Type B pancreatic cell (in vitro differentiated cells): ENCODE results near the gene HINFP. TPM values are rescaled to one million over a fixed set of nuclear protein-coding genes. Genes with fewer than 3 reads are reported as not detected.
A peak's percentile ranks its signal among the peaks of the same experiment; 100 is the strongest.

Experiments used
- DNase-seq: peaks from one replicate; pipeline ENCODE4 v3.0.0; 2021; ENCODE audit warnings: mixed read lengths; ENCODE audit not compliant: unreplicated experiment; ENCODE audit errors: extremely low spot score
- H3K27ac Mint-ChIP-seq: 2 replicates; pipeline ENCODE4 v1.8.0; 2021; ENCODE audit warnings: mild to moderate bottlenecking, mixed read lengths
- H3K27me3 Mint-ChIP-seq: 2 replicates; pipeline ENCODE4 v1.8.0; 2021; ENCODE audit warnings: mixed read lengths
- H3K36me3 Mint-ChIP-seq: 2 replicates; pipeline ENCODE4 v1.8.0; 2021; ENCODE audit warnings: mixed read lengths
- H3K4me1 Mint-ChIP-seq: one replicate; pipeline ENCODE4 v1.8.0; 2021; ENCODE audit warnings: mixed read lengths; ENCODE audit not compliant: unreplicated experiment
- H3K4me3 Mint-ChIP-seq: 2 replicates; pipeline ENCODE4 v1.8.0; 2021; ENCODE audit warnings: mild to moderate bottlenecking, mixed read lengths
- H3K9me3 Mint-ChIP-seq: 2 replicates; pipeline ENCODE4 v1.8.0; 2021; ENCODE audit warnings: mixed read lengths
- CTCF ChIP-seq: fragments of 200-600 bp; sonication (generic); conservative IDR thresholded peaks from 2 replicates; pipeline ENCODE4 v1.5.0; 2021; ENCODE audit warnings: antibody characterized with exemption, mild to moderate bottlenecking
- total RNA-seq: library from RNA; stranded (reverse); gene quantifications from 2 replicates; pipeline ENCODE4 v1.2.1, GENCODE V29; 2021; ENCODE audit warnings: low replicate concordance

The HINFP gene
- total RNA-seq, 1 donor from 2014 or later, result 33.0 TPM

GRCh38 chr11:119091178-119091577 lies 30.2 kb upstream of the HINFP start:
- peaks cover 17% of the 10 kb centered on the region for H3K36me3 Mint-ChIP-seq
- H3K4me1 Mint-ChIP-seq, result peaks cover 32% of the 10 kb centered on the region
- no peak for DNase-seq
- H3K27me3 Mint-ChIP-seq, result no peaks in the 10 kb centered on the region
- H3K4me3 Mint-ChIP-seq, result no peak overlapping the region
- TF ChIP-seq CTCF, result no peak
- no peak overlapping the region for H3K27ac Mint-ChIP-seq
- H3K9me3 Mint-ChIP-seq, result no peaks in the 10 kb centered on the region

GRCh38 chr11:119091966-119092879 lies 29.2 kb upstream of the HINFP start:
- Mint-ChIP-seq H3K4me1 (peaks cover 30% of the 10 kb centered on the region), H3K27ac (peak overlapping the region; percentile 56), H3K27me3 (no peaks in the 10 kb centered on the region), H3K9me3 (no peaks in the 10 kb centered on the region), H3K4me3 (peak overlapping the region; percentile 94), H3K36me3 (peaks cover 22% of the 10 kb centered on the region)
- no peak for DNase-seq
- TF ChIP-seq CTCF, result no peak

- DNase-seq, result no peak
- H3K27ac Mint-ChIP-seq, result peak overlapping the region; percentile 89
- H3K9me3 Mint-ChIP-seq, result no peaks in the 10 kb centered on the region
- peaks cover 25% of the 10 kb centered on the region for H3K4me1 Mint-ChIP-seq
- peak overlapping the region; percentile 94 for H3K4me3 Mint-ChIP-seq
- TF ChIP-seq CTCF, result no peak
- no peaks in the 10 kb centered on the region for H3K27me3 Mint-ChIP-seq
- H3K36me3 Mint-ChIP-seq, result peaks cover 25% of the 10 kb centered on the region
These were observed 28.2 kb upstream of the HINFP start for GRCh38 chr11:119092880-119093842.

- no peak for DNase-seq
- TF ChIP-seq CTCF, result no peak
- H3K27ac Mint-ChIP-seq, result peak overlapping the region; percentile 89
- H3K4me3 Mint-ChIP-seq, result peak overlapping the region; percentile 94
- peaks cover 25% of the 10 kb centered on the region for H3K4me1 Mint-ChIP-seq
- H3K36me3 Mint-ChIP-seq, result peaks cover 33% of the 10 kb centered on the region
- H3K27me3 Mint-ChIP-seq, result no peaks in the 10 kb centered on the region
- no peaks in the 10 kb centered on the region for H3K9me3 Mint-ChIP-seq
These were observed 27.2 kb upstream of the HINFP start for GRCh38 chr11:119093942-119094815.

- peak overlapping the region; percentile 76 for H3K27ac Mint-ChIP-seq
- DNase-seq, result no peak
- no peaks in the 10 kb centered on the region for H3K9me3 Mint-ChIP-seq
- peaks cover 33% of the 10 kb centered on the region for H3K36me3 Mint-ChIP-seq
- peak overlapping the region; percentile 93 for H3K4me3 Mint-ChIP-seq
- H3K27me3 Mint-ChIP-seq, result no peaks in the 10 kb centered on the region
- H3K4me1 Mint-ChIP-seq, result peaks cover 26% of the 10 kb centered on the region
- peak; percentile 76 for TF ChIP-seq CTCF
These were observed 26.6 kb upstream of the HINFP start for GRCh38 chr11:119094816-119095065.
